K562 (cell line): ENCODE data around the gene GRK3. TPM values are rescaled to one million over a fixed set of nuclear protein-coding genes. Genes with fewer than 3 reads are reported as not detected.

Source experiments
- ATAC-seq: fragments of 200-7000 bp; cut with Tn5 transposase; 3 replicates; pipeline ENCODE4 v1.9.1; 2020; ENCODE audit warnings: moderate library complexity
- BruUV-seq: library from RNA; stranded (reverse); fragments of 400-500 nt; replicated peaks from 2 replicates; lab custom pipeline; 2021; lab: Mats Ljungman, UMichigan
- CTCF ChIA-PET: fragments of 300-600 bp; formaldehyde crosslinking; extraction: SDS; loops from one replicate; lab custom pipeline; 2021; ENCODE audit warnings: low intra/inter-chr PET ratio; lab: Yijun Ruan, JAX
- POLR2A ChIA-PET: fragments of 300-600, 350-650 bp; sonication (Branson Sonifier 250); formaldehyde crosslinking; extraction: SDS; loops from one replicate; lab custom pipeline; 2021; ENCODE audit warnings: antibody characterized with exemption, inconsistent platforms; lab: Yijun Ruan, JAX
- DNase-seq, 4 experiments: peaks; one replicate each; pipeline versions ENCODE4 v3.0.0 to v3.0.0-alpha.2; 2011 to 2018; ENCODE audit warnings: low spot score in 3 of 4, mixed read lengths in 3 of 4; ENCODE audit errors: extremely low read depth in 1 of 4
- FAIRE-seq: peaks from 2 replicates; lab custom pipeline; 2011; peaks lifted over from hg19 to GRCh38; lab: Jason Lieb, UNC
- H2AFZ ChIP-seq: 2 replicates; pipeline ENCODE4 v1.6.0; 2011; ENCODE audit warnings: low read depth, low read length, control low read depth, inconsistent platforms
- H3K27ac ChIP-seq: fragments of 200-600 bp; 3 replicates; pipeline ENCODE4 v1.8.0; 2011; ENCODE audit warnings: low read depth, mild to moderate bottlenecking, control low read depth, inconsistent platforms, low read length, moderate library complexity, mixed read lengths; ENCODE audit errors: extremely low read depth
- H3K27me3 ChIP-seq, 2 experiments: fragments of 300-600 bp in 1 of 2; 2 replicates in 1 of 2; 3 replicates in 1 of 2; pipeline versions ENCODE4 v1.6.0 to v1.8.0; 2011; ENCODE audit warnings: inconsistent platforms in 2 of 2, low read length in 2 of 2, mild to moderate bottlenecking in 1 of 2, mixed read lengths in 1 of 2, moderate library complexity in 1 of 2; ENCODE audit not compliant: control insufficient read depth in 2 of 2, insufficient read depth in 2 of 2
- H3K36me3 ChIP-seq: fragments of 300-600 bp; 3 replicates; pipeline ENCODE4 v1.8.0; 2011; ENCODE audit warnings: mild to moderate bottlenecking, low read length, inconsistent platforms; ENCODE audit not compliant: control insufficient read depth, insufficient read depth
- H3K4me1 ChIP-seq, 2 experiments: fragments of 200-600 bp in 1 of 2; replicated peaks in 1 of 2; 2 replicates in 1 of 2; 3 replicates in 1 of 2; pipeline versions ENCODE4 v1.5.1 to v1.8.0; 2011; ENCODE audit warnings: inconsistent platforms in 2 of 2, low read length in 2 of 2, mild to moderate bottlenecking in 1 of 2, mixed read lengths in 1 of 2, moderate library complexity in 1 of 2; ENCODE audit not compliant: control insufficient read depth in 2 of 2, insufficient read depth in 2 of 2
- H3K4me2 ChIP-seq: 2 replicates; pipeline ENCODE4 v1.6.1; 2011; ENCODE audit warnings: low read length, control low read depth, inconsistent platforms, mixed read lengths; ENCODE audit not compliant: insufficient read depth
- H3K4me3 ChIP-seq: fragments of 200-600 bp; sonication (generic), shearing (Covaris generic); 2 replicates; pipeline ENCODE4 v1.5.1; 2016; ENCODE audit warnings: control low read depth, inconsistent platforms
- H3K79me2 ChIP-seq: fragments of 200-600 bp; 3 replicates; pipeline ENCODE4 v1.8.0; 2011; ENCODE audit warnings: low read length, inconsistent platforms; ENCODE audit not compliant: control insufficient read depth, insufficient read depth
- H3K9ac ChIP-seq, 2 experiments: 2 replicates each; pipeline versions ENCODE4 v1.6.0 to v1.6.1; 2011; ENCODE audit warnings: low read depth in 2 of 2, low read length in 2 of 2, control low read depth in 1 of 2, inconsistent platforms in 1 of 2, mild to moderate bottlenecking in 1 of 2, mixed read lengths in 1 of 2; ENCODE audit not compliant: insufficient read depth in 1 of 2
- H3K9me1 ChIP-seq: one replicate; pipeline ENCODE4 v1.6.0; 2011; ENCODE audit warnings: inconsistent platforms, mild to moderate bottlenecking, low read length, moderate library complexity; ENCODE audit not compliant: control insufficient read depth, insufficient read depth
- H3K9me3 ChIP-seq: replicated peaks from 2 replicates; pipeline ENCODE4 v1.5.1; 2011; ENCODE audit warnings: low read depth, low read length, inconsistent platforms; ENCODE audit not compliant: control insufficient read depth, insufficient read depth
- H4K20me1 ChIP-seq: replicated peaks from 2 replicates; pipeline ENCODE4 v1.6.1; 2011; ENCODE audit warnings: low read length, inconsistent platforms, mixed read lengths; ENCODE audit not compliant: control insufficient read depth, insufficient read depth
- HMBOX1 ChIP-seq: sonication (generic); IDR thresholded peaks from 2 replicates; pipeline ENCODE4 v1.6.1; 2016
- SNRNP70 ChIP-seq: fragments of 200-400 bp; formaldehyde crosslinking; optimal IDR thresholded peaks from 2 replicates; pipeline ENCODE3; 2017; ENCODE audit warnings: low read depth, low read length
- ZEB2 ChIP-seq: fragments of 450-650 bp; IDR thresholded peaks from 2 replicates; pipeline ENCODE4 v1.6.1; 2016
- ZNF197 ChIP-seq: fragments of 200-800 bp; sonication (Bioruptor generic); IDR thresholded peaks from 2 replicates; pipeline ENCODE4 v1.6.1; 2016; ENCODE audit warnings: low read depth, missing genetic modification characterization, missing compliant biosample characterization
- WGBS: fragments of 100-300 bp; shearing (Covaris generic); methylation state at CpG from one replicate; pipeline ENCODE4 v1.1.6; 2016; ENCODE audit warnings: low coverage, mixed read lengths; ENCODE audit not compliant: insufficient coverage; ENCODE audit errors: missing lambda C conversion rate; 5-methylcytosine and 5-hydroxymethylcytosine counted together
- in situ Hi-C: fragments of 300-500 bp; cut with MboI; formaldehyde crosslinking; loops from 4 replicates; pipeline ENCODE4 v1.15.0; 2018; ENCODE audit warnings: inconsistent platforms, mixed read lengths
- intact Hi-C: fragments of 100-400 bp; cut with micrococcal nuclease; formaldehyde crosslinking; loops from 2 replicates; pipeline ENCODE4 v1.14.2; 2022
- polyA plus RNA-seq, 8 experiments: library from polyadenylated mRNA; depleted of rRNA in 4 of 8; stranded (reverse) in 5 of 8; unstranded in 3 of 8; fragments of >200 nt; fragmentation: Nextera tagmentation in 2 of 8; fragmentation: Illumina TruSeq in 1 of 8; extraction: Ambion mirVana in 2 of 8; extraction: Trizol in 1 of 8; gene quantifications; 2 replicates each; pipeline versions ENCODE4 v1.2.1 to v1.2.3, GENCODE V29; 2011 to 2014; ENCODE audit warnings: inconsistent platforms in 1 of 8, missing spikeins in 1 of 8
- total RNA-seq, 7 experiments: library from RNA; depleted of rRNA in 6 of 7; stranded (reverse); fragments of >200 nt in 6 of 7; fragmentation: Illumina TruSeq in 2 of 7; extraction: Trizol in 2 of 7; gene quantifications; 2 replicates each; pipeline versions ENCODE4 v1.2.1 to v1.2.3, GENCODE V29; 2011 to 2021; ENCODE audit warnings: low replicate concordance in 1 of 7
- TF ChIP-seq, protein P1 (sequence below): sonication (generic); formaldehyde crosslinking; IDR thresholded peaks from 2 replicates; pipeline ENCODE4 v1.9.0; 2022; ENCODE audit warnings: mild to moderate bottlenecking, missing genetic modification reagents
- TF ChIP-seq, protein P2 (sequence below), 2 experiments: IDR thresholded peaks; 2 replicates each; pipeline ENCODE4 v1.6.1; 2012; ENCODE audit warnings: improper control_type of control experiment in 2 of 2, low read depth in 2 of 2, low read length in 2 of 2, borderline replicate concordance in 1 of 2

The GRK3 gene
- total and polyA plus RNA-seq, 9 of the 15 experiments (the other 6 are each of a cell fraction or from before 2014, with no cell fraction given) = 1.4 to 7.6 (median 3.6) TPM

- H3K9me1 ChIP-seq = no peaks in the 10 kb centered on the region
- no peak overlapping the region for H3K27ac ChIP-seq
- H3K4me2 ChIP-seq = no peak overlapping the region
- intact Hi-C loops (no loop called here), in situ Hi-C loops (no loop called here)
- H3K27me3 ChIP-seq = no peaks in the 10 kb centered on the region
- ATAC-seq (no peak), DNase-seq (no peak), FAIRE-seq (no peak)
- WGBS = 39% methylated on average over 2 of the region's 2 CpGs
- ChIA-PET CTCF (no interaction called here), POLR2A (no interaction called here)
- H2AFZ ChIP-seq = no peak overlapping the region
- BruUV-seq = no TSS peak
- H3K9me3 ChIP-seq = no peaks in the 10 kb centered on the region
- H3K36me3 ChIP-seq = no peaks in the 10 kb centered on the region
- H3K9ac ChIP-seq = no peak overlapping the region
- H3K4me3 ChIP-seq = no peak overlapping the region
- no peaks in the 10 kb centered on the region for H3K79me2 ChIP-seq
- H4K20me1 ChIP-seq = no peaks in the 10 kb centered on the region
- no peaks in the 10 kb centered on the region; a peak in 2 of 5 replicates for H3K4me1 ChIP-seq
- TF ChIP-seq ZEB2 (no peak), SNRNP70 (no peak), ZNF197 (CRISPR knock-in tag) (no peak), HMBOX1 (no peak)
- TF ChIP-seq, protein P1, sequence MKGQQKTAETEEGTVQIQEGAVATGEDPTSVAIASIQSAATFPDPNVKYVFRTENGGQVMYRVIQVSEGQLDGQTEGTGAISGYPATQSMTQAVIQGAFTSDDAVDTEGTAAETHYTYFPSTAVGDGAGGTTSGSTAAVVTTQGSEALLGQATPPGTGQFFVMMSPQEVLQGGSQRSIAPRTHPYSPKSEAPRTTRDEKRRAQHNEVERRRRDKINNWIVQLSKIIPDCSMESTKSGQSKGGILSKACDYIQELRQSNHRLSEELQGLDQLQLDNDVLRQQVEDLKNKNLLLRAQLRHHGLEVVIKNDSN (CRISPR knock-in tag) = no peak
- TF ChIP-seq, protein P2, sequence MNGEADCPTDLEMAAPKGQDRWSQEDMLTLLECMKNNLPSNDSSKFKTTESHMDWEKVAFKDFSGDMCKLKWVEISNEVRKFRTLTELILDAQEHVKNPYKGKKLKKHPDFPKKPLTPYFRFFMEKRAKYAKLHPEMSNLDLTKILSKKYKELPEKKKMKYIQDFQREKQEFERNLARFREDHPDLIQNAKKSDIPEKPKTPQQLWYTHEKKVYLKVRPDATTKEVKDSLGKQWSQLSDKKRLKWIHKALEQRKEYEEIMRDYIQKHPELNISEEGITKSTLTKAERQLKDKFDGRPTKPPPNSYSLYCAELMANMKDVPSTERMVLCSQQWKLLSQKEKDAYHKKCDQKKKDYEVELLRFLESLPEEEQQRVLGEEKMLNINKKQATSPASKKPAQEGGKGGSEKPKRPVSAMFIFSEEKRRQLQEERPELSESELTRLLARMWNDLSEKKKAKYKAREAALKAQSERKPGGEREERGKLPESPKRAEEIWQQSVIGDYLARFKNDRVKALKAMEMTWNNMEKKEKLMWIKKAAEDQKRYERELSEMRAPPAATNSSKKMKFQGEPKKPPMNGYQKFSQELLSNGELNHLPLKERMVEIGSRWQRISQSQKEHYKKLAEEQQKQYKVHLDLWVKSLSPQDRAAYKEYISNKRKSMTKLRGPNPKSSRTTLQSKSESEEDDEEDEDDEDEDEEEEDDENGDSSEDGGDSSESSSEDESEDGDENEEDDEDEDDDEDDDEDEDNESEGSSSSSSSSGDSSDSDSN (IDR thresholded peaks at IDR 0.05; ENCODE audit: borderline replicate concordance in 1 of 2, low read depth in 2 of 2, low read length in 2 of 2) = no peak
These were observed 104.0 kb downstream of the GRK3 start for GRCh38 chr22:25668437-25668836.
